Erythroblast (primary cell): ENCODE data around the gene UBASH3B.

Experiments used
- DNase-seq, 2 experiments: peaks; one replicate each; lab custom pipeline; 2025; lab: John Stamatoyannopoulos, UW
- GATA1 ChIP-seq: IDR thresholded peaks from 2 replicates; pipeline ENCODE4 v1.6.1; 2011; ENCODE audit warnings: low read depth, mild to moderate bottlenecking, control low read depth, low read length, moderate library complexity
- POLR2A ChIP-seq: IDR thresholded peaks from 2 replicates; pipeline ENCODE4 v1.6.1; 2011; ENCODE audit warnings: mild to moderate bottlenecking, low read length

UBASH3B gene

GRCh38 chr11:122700666-122701065, 45.1 kb downstream of the UBASH3B start:
- DNase-seq, result no peak
- no peak for TF ChIP-seq POLR2A
- no peak for TF ChIP-seq GATA1

- TF ChIP-seq GATA1, result no peak
- TF ChIP-seq POLR2A, result no peak
Measured at GRCh38 chr11:122701143-122701542, 45.6 kb downstream of the UBASH3B start.

GRCh38 chr11:122703541-122704272, 48.2 kb downstream of the UBASH3B start:
- DNase-seq, result no peak
- TF ChIP-seq POLR2A (no peak), GATA1 (no peak)

More at GRCh38 chr11:122701143-122701542, 45.6 kb downstream of the UBASH3B start:
- DNase-seq, result no peak

GRCh38 chr11:122705396-122705795, 49.9 kb downstream of the UBASH3B start:
- no peak for TF ChIP-seq GATA1
- no peak for TF ChIP-seq POLR2A
- DNase-seq, result no peak

- TF ChIP-seq GATA1 (no peak), POLR2A (no peak)
- no peak for DNase-seq
Measured at GRCh38 chr11:122706291-122707088, 51.0 kb downstream of the UBASH3B start.

GRCh38 chr11:122707111-122707510, 51.6 kb downstream of the UBASH3B start:
- no peak for TF ChIP-seq POLR2A
- no peak for TF ChIP-seq GATA1
- no peak for DNase-seq

- TF ChIP-seq GATA1 (no peak), POLR2A (no peak)
- DNase-seq, result no peak
Measured at GRCh38 chr11:122707901-122708300, 52.4 kb downstream of the UBASH3B start.

- no peak for TF ChIP-seq POLR2A
- no peak for TF ChIP-seq GATA1
- DNase-seq, result no peak
Measured at GRCh38 chr11:122709039-122709760, 53.7 kb downstream of the UBASH3B start.

- no peak for TF ChIP-seq POLR2A
- no peak for TF ChIP-seq GATA1
- no peak for DNase-seq
Measured at GRCh38 chr11:122711362-122711761, 55.8 kb downstream of the UBASH3B start.

GRCh38 chr11:122711831-122712381, 56.4 kb downstream of the UBASH3B start:
- DNase-seq, result peak in 1 of 2 experiments; percentile 18
- TF ChIP-seq POLR2A (no peak), GATA1 (no peak)

GRCh38 chr11:122714004-122714403, 58.5 kb downstream of the UBASH3B start:
- DNase-seq, result no peak
- no peak for TF ChIP-seq POLR2A
- TF ChIP-seq GATA1, result no peak

- TF ChIP-seq GATA1, result no peak
- TF ChIP-seq POLR2A, result no peak
- no peak for DNase-seq
Measured at GRCh38 chr11:122714484-122714883, 59.0 kb downstream of the UBASH3B start.

GRCh38 chr11:122715548-122716440, 60.3 kb downstream of the UBASH3B start:
- TF ChIP-seq GATA1, result no peak
- no peak for TF ChIP-seq POLR2A
- DNase-seq, result no peak
